ENCODE measurements around the gene PKN3.

Gene PKN3

GRCh38 chr9:128729766-128730517 lies 27.6 kb downstream of the PKN3 start:
- Histone ChIP-seq H3K36me3 (ENCODE audit: insufficient read depth, low read length) (peaks cover 4% of the 10 kb centered on the region; the same call in 1 of the 2 replicates), H3K9ac (ENCODE audit: low read depth, low read length) (no peak overlapping the region), H3K4me1 (ENCODE audit: insufficient read depth, low read length) (no peaks in the 10 kb centered on the region), H3K9me3 (ENCODE audit: control insufficient read depth, insufficient read depth, low read length) (no peaks in the 10 kb centered on the region)

DNA sequence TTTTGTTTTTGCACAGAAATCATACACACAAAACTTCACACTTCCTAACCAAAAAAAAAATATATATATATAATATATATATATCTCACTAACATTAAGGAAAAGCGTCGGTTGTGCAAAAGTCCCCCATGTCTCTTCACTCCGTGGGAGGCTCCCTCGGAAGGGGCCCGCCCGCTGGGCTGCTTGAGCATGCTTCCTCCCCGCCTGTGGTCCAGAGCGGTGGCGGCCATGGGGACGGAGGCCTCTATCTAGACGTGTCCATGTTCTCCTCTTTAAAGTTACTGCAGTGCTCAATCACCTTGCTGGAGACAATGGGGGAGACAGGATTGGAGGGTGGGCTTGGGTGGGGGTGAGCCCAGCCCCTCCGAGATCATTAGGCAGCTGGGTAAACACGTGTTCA lies 28.8 kb downstream of the PKN3 start:
- no peaks in the 10 kb centered on the region for H3K9me3 ChIP-seq (ENCODE audit: control insufficient read depth, insufficient read depth, low read length)
- H3K4me1 ChIP-seq (ENCODE audit: insufficient read depth, low read length) = no peaks in the 10 kb centered on the region
- H3K36me3 ChIP-seq (ENCODE audit: insufficient read depth, low read length) = peaks cover 4% of the 10 kb centered on the region; the same call in 1 of the 2 replicates
- H3K9ac ChIP-seq (ENCODE audit: low read depth, low read length) = no peak overlapping the region

- Histone ChIP-seq H3K9ac (ENCODE audit: low read depth, low read length) (no peak overlapping the region), H3K36me3 (ENCODE audit: insufficient read depth, low read length) (peaks cover 4% of the 10 kb centered on the region; the same call in 1 of the 2 replicates), H3K9me3 (ENCODE audit: control insufficient read depth, insufficient read depth, low read length) (no peaks in the 10 kb centered on the region), H3K4me1 (ENCODE audit: insufficient read depth, low read length) (no peaks in the 10 kb centered on the region)
Observed at GRCh38 chr9:128731691-128732090, 29.4 kb downstream of the PKN3 start.

- H3K4me1 ChIP-seq (ENCODE audit: insufficient read depth, low read length) = no peaks in the 10 kb centered on the region
- H3K36me3 ChIP-seq (ENCODE audit: insufficient read depth, low read length) = peaks cover 4% of the 10 kb centered on the region; the same call in 1 of the 2 replicates
- H3K9me3 ChIP-seq (ENCODE audit: control insufficient read depth, insufficient read depth, low read length) = no peaks in the 10 kb centered on the region
- H3K9ac ChIP-seq (ENCODE audit: low read depth, low read length) = no peak overlapping the region
Observed at GRCh38 chr9:128732576-128732975, 30.3 kb downstream of the PKN3 start.

- Histone ChIP-seq H3K4me1 (ENCODE audit: insufficient read depth, low read length) (no peaks in the 10 kb centered on the region), H3K9me3 (ENCODE audit: control insufficient read depth, insufficient read depth, low read length) (no peaks in the 10 kb centered on the region), H3K9ac (ENCODE audit: low read depth, low read length) (no peak overlapping the region), H3K36me3 (ENCODE audit: insufficient read depth, low read length) (peaks cover 4% of the 10 kb centered on the region; the same call in 1 of the 2 replicates)
Observed at GRCh38 chr9:128733256-128733655, 31.0 kb downstream of the PKN3 start.

- peaks cover 10% of the 10 kb centered on the region; the same call in 1 of the 2 replicates for H3K36me3 ChIP-seq (ENCODE audit: insufficient read depth, low read length)
- no peaks in the 10 kb centered on the region for H3K9me3 ChIP-seq (ENCODE audit: control insufficient read depth, insufficient read depth, low read length)
- H3K4me1 ChIP-seq (ENCODE audit: insufficient read depth, low read length) = no peaks in the 10 kb centered on the region
- H3K9ac ChIP-seq (ENCODE audit: low read depth, low read length) = no peak overlapping the region
Observed at GRCh38 chr9:128735373-128735772, 33.1 kb downstream of the PKN3 start.

DNA sequence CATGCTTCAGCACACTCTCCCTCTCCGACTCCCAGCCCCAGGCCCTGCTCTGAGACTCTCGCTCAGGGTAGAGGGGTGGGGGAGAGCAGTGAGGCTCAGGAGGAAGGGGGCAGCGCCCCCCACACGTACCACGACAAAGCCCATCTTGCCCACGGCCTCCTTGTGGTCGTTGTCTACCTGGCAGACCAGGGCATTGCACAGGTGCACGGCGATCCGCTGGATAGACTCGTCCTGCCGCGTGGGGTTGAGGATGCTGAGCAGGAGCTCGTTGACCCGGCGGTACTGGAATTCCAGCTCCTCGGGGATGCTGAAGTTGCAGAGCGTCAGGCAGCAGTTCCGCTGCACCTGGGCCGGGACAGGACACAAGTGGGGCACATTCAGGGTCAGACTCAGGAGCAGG lies 40.1 kb downstream of the PKN3 start:
- H3K36me3 ChIP-seq (ENCODE audit: insufficient read depth, low read length) = peaks cover 11% of the 10 kb centered on the region; the same call in 1 of the 2 replicates
- H3K9ac ChIP-seq (ENCODE audit: low read depth, low read length) = no peak overlapping the region
- no peaks in the 10 kb centered on the region for H3K9me3 ChIP-seq (ENCODE audit: control insufficient read depth, insufficient read depth, low read length)
- no peaks in the 10 kb centered on the region for H3K4me1 ChIP-seq (ENCODE audit: insufficient read depth, low read length)

- H3K4me1 ChIP-seq (ENCODE audit: insufficient read depth, low read length) = no peaks in the 10 kb centered on the region
- no peaks in the 10 kb centered on the region for H3K9me3 ChIP-seq (ENCODE audit: control insufficient read depth, insufficient read depth, low read length)
- H3K36me3 ChIP-seq (ENCODE audit: insufficient read depth, low read length) = peaks cover 11% of the 10 kb centered on the region; the same call in 1 of the 2 replicates
- H3K9ac ChIP-seq (ENCODE audit: low read depth, low read length) = no peak overlapping the region
Observed at GRCh38 chr9:128743421-128743820, 41.1 kb downstream of the PKN3 start.

- Histone ChIP-seq H3K9ac (ENCODE audit: low read depth, low read length) (no peak overlapping the region), H3K36me3 (ENCODE audit: insufficient read depth, low read length) (no peaks in the 10 kb centered on the region; the same call in 1 of the 2 replicates), H3K4me1 (ENCODE audit: insufficient read depth, low read length) (no peaks in the 10 kb centered on the region), H3K9me3 (ENCODE audit: control insufficient read depth, insufficient read depth, low read length) (no peaks in the 10 kb centered on the region)
Observed at GRCh38 chr9:128747241-128747640, 44.9 kb downstream of the PKN3 start.

GRCh38 chr9:128750926-128751595 lies 48.8 kb downstream of the PKN3 start:
- Histone ChIP-seq H3K4me1 (ENCODE audit: insufficient read depth, low read length) (no peaks in the 10 kb centered on the region), H3K9me3 (ENCODE audit: control insufficient read depth, insufficient read depth, low read length) (no peaks in the 10 kb centered on the region), H3K36me3 (ENCODE audit: insufficient read depth, low read length) (peaks cover 3% of the 10 kb centered on the region; the same call in 1 of the 2 replicates), H3K9ac (ENCODE audit: low read depth, low read length) (no peak overlapping the region)

DNA sequence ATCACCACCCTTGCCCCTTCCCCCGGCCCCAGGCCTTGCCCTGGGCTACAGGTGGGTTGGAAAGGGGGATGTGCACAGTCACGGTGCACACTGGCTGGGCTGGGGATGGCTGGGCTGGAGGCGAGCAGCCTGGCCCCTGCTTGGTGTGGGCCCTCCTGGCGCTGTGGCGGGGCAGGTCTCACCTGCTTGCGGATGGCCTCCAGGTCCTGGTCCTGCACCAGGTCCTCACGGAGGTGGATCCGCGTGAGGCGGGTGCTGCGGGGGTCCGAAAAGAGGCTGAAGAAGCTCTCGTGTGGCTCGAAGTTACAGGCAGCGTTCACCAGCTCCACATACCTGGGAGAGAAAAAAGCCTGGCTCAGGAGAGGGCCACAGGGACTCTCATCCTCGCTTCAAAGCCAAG lies 51.3 kb downstream of the PKN3 start:
- no peaks in the 10 kb centered on the region for H3K4me1 ChIP-seq (ENCODE audit: insufficient read depth, low read length)

DNA sequence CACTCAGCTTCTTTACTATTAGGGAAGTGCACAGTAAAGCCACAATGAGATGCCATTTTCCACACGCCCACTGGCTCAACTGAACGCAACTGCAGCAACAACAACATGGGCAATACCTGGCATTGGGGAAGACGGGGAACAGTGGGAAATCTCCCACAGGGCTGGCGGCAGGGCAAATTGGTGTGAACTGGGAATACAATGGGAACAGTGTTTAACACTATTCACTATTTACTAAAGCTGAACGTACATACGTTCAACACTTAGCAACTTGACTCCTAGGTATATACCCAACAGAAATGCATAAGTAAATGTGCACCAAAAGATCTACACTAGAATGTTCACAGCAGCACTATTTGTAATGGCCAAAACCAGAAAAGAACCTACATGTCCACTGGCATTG lies 55.3 kb downstream of the PKN3 start:
- Histone ChIP-seq H3K9me3 (ENCODE audit: control insufficient read depth, insufficient read depth, low read length) (no peaks in the 10 kb centered on the region), H3K9ac (ENCODE audit: low read depth, low read length) (no peak overlapping the region), H3K36me3 (ENCODE audit: insufficient read depth, low read length) (peaks cover 3% of the 10 kb centered on the region; the same call in 1 of the 2 replicates), H3K4me1 (ENCODE audit: insufficient read depth, low read length) (no peaks in the 10 kb centered on the region)

More for the DNA sequence above, 51.3 kb downstream of the PKN3 start:
- peaks cover 3% of the 10 kb centered on the region; the same call in 1 of the 2 replicates for H3K36me3 ChIP-seq (ENCODE audit: insufficient read depth, low read length)
- no peaks in the 10 kb centered on the region for H3K9me3 ChIP-seq (ENCODE audit: control insufficient read depth, insufficient read depth, low read length)
- no peak overlapping the region for H3K9ac ChIP-seq (ENCODE audit: low read depth, low read length)

GRCh38 chr9:128762671-128763449 lies 60.6 kb downstream of the PKN3 start:
- Histone ChIP-seq H3K9ac (ENCODE audit: low read depth, low read length) (no peak overlapping the region), H3K9me3 (ENCODE audit: control insufficient read depth, insufficient read depth, low read length) (no peaks in the 10 kb centered on the region), H3K4me1 (ENCODE audit: insufficient read depth, low read length) (peaks cover 9% of the 10 kb centered on the region; the same call in 1 of the 2 replicates), H3K36me3 (ENCODE audit: insufficient read depth, low read length) (no peaks in the 10 kb centered on the region)

GRCh38 chr9:128764361-128764760 lies 62.1 kb downstream of the PKN3 start:
- no peaks in the 10 kb centered on the region for H3K9me3 ChIP-seq (ENCODE audit: control insufficient read depth, insufficient read depth, low read length)
- H3K4me1 ChIP-seq (ENCODE audit: insufficient read depth, low read length) = peaks cover 9% of the 10 kb centered on the region; the same call in 1 of the 2 replicates
- no peaks in the 10 kb centered on the region for H3K36me3 ChIP-seq (ENCODE audit: insufficient read depth, low read length)

More at GRCh38 chr9:128764361-128764760, 62.1 kb downstream of the PKN3 start:
- H3K9ac ChIP-seq (ENCODE audit: low read depth, low read length) = no peak overlapping the region

All from ES-I3 (cell line).